Measurements from ENCODE around the gene MSRB3.

- no peak for TF ChIP-seq NR3C1 (CRISPR knock-in tag; conservative IDR thresholded peaks at IDR 0.05; ENCODE audit: low read depth)
- TF ChIP-seq CTCF (IDR thresholded peaks at IDR 0.05) = no peak
- TF ChIP-seq STAT6 (CRISPR knock-in tag; conservative IDR thresholded peaks at IDR 0.05; ENCODE audit: low read depth) = no peak
- TF ChIP-seq JUN (CRISPR knock-in tag; IDR thresholded peaks at IDR 0.05) = no peak
- no peak for TF ChIP-seq USF2 (CRISPR knock-in tag; IDR thresholded peaks at IDR 0.05)
- no peak for TF ChIP-seq MAX (CRISPR knock-in tag; IDR thresholded peaks at IDR 0.05)
- no peak for TF ChIP-seq IRF1 (CRISPR knock-in tag; IDR thresholded peaks at IDR 0.05)
- TF ChIP-seq ZNF317 (CRISPR knock-in tag; IDR thresholded peaks at IDR 0.05; ENCODE audit: borderline replicate concordance, low read depth) = no peak
- TF ChIP-seq SP1 (CRISPR knock-in tag; conservative IDR thresholded peaks at IDR 0.05) = no peak
- TF ChIP-seq CBFB (CRISPR knock-in tag; IDR thresholded peaks at IDR 0.05; ENCODE audit: low read depth) = no peak
- TF ChIP-seq ZNF532 (CRISPR knock-in tag; IDR thresholded peaks at IDR 0.05; ENCODE audit: borderline replicate concordance) = no peak
- no peak for TF ChIP-seq ATF2 (CRISPR knock-in tag; IDR thresholded peaks at IDR 0.05; ENCODE audit: borderline replicate concordance, low read depth)
These were observed 214.8 kb downstream of the MSRB3 start for GRCh38 chr12:65492998-65493912.
